Esophagus muscularis mucosa (tissue), 4 donors: ENCODE measurements around the gene ZPR1. TPM values are rescaled to one million over a fixed set of nuclear protein-coding genes. Genes with fewer than 3 reads are reported as not detected.

Experiments
- DNase-seq: peaks from one replicate; pipeline ENCODE4 v3.0.0-alpha.2; 2017; ENCODE audit errors: extremely low spot score
- H3K27ac ChIP-seq, 4 donors: fragments of 200-600 bp; sonication (generic); replicated peaks in 1 of 4; 1 replicate in 3 of 4; 2 replicates in 1 of 4; pipeline ENCODE4 v1.5.1; 2016 to 2019; ENCODE audit warnings: mild to moderate bottlenecking in 1 of 4
- H3K27me3 ChIP-seq, 4 donors: fragments of 200-600 bp; sonication (generic); one replicate each; pipeline versions ENCODE4 v1.5.1 to v1.6.0; 2016 to 2019
- H3K36me3 ChIP-seq, 4 donors: fragments of 200-600 bp; sonication (generic); one replicate each; pipeline ENCODE4 v1.5.1; 2016 to 2019
- H3K4me1 ChIP-seq, 4 donors: fragments of 200-600 bp; sonication (generic); one replicate each; pipeline ENCODE4 v1.5.1; 2016 to 2019
- H3K4me3 ChIP-seq, 4 donors: fragments of 200-600 bp; sonication (generic); 1 replicate in 2 of 4; 2 replicates in 2 of 4; pipeline ENCODE4 v1.5.1; 2016 to 2019; ENCODE audit warnings: mild to moderate bottlenecking in 4 of 4, moderate library complexity in 1 of 4
- H3K9me3 ChIP-seq, 4 donors: fragments of 200-600 bp; sonication (generic); 1 replicate in 3 of 4; 2 replicates in 1 of 4; pipeline ENCODE4 v1.5.1; 2016 to 2019
- CTCF ChIP-seq, 3 experiments: fragments of 200-600 bp in 2 of 3; fragments of 450-650 bp in 1 of 3; sonication (generic) in 2 of 3; IDR thresholded peaks; one replicate each; pipeline ENCODE4 v1.5.1; 2017 to 2019; ENCODE audit warnings: antibody characterized with exemption in 3 of 3, mild to moderate bottlenecking in 2 of 3, moderate library complexity in 1 of 3
- EP300 ChIP-seq: sonication (generic); formaldehyde crosslinking; IDR thresholded peaks from one replicate; pipeline ENCODE4 v1.6.1; 2017; ENCODE audit warnings: antibody characterized with exemption
- POLR2A ChIP-seq: fragments of 450-650 bp; IDR thresholded peaks from one replicate; pipeline ENCODE4 v1.6.1; 2017; ENCODE audit warnings: antibody characterized with exemption, moderate library complexity, mild to moderate bottlenecking, low read depth
- POLR2AphosphoS5 ChIP-seq, 2 donors: sonication (generic); formaldehyde crosslinking; IDR thresholded peaks; one replicate each; pipeline ENCODE4 v1.6.1; 2017; ENCODE audit warnings: antibody characterized with exemption in 2 of 2
- WGBS: methylation state at CpG from one replicate; pipeline ENCODE4 v1.1.5; 2018; 5-methylcytosine and 5-hydroxymethylcytosine counted together
- intact Hi-C: fragments of 100-400 bp; cut with DNase I; formaldehyde crosslinking; loops from one replicate; pipeline ENCODE4 v1.15.1; 2023
- total RNA-seq, 4 donors: library from RNA; depleted of rRNA; stranded (reverse); fragments of >200 nt; gene quantifications; one replicate each; pipeline versions ENCODE4 v1.1.0 to v1.2.1, GENCODE V29; 2016

The ZPR1 gene
- total RNA-seq, 4 donors from 2014 or later = 18.3 to 46.4 (median 34.7) TPM

- Histone ChIP-seq H3K27ac (no peak overlapping the region), H3K4me3 (no peak overlapping the region), H3K9me3 (no peaks in the 10 kb centered on the region), H3K27me3 (peaks cover 0 to 49% (median 0%) of the 10 kb centered on the region in 4 donors), H3K36me3 (no peaks in the 10 kb centered on the region), H3K4me1 (peaks cover 2 to 8% (median 5%) of the 10 kb centered on the region in 4 donors)
- intact Hi-C loops = no loop called here
- DNase-seq = no peak
- TF ChIP-seq EP300 = no peak
- TF ChIP-seq POLR2AphosphoS5 (IDR thresholded peaks at IDR 0.05) = no peak
- TF ChIP-seq POLR2A = no peak
- TF ChIP-seq CTCF (IDR thresholded peaks at IDR 0.05) = no peak
- 75% methylated on average over 19 of the region's 19 CpGs for WGBS
These were observed 62.2 kb downstream of the ZPR1 start for GRCh38 chr11:116725434-116726221.

GRCh38 chr11:116724813-116725212, 63.0 kb downstream of the ZPR1 start:
- 84% methylated on average over 6 of the region's 6 CpGs for WGBS
- H3K27ac ChIP-seq = no peak overlapping the region
- H3K27me3 ChIP-seq = peaks cover 0 to 43% (median 0%) of the 10 kb centered on the region in 4 donors
- no peaks in the 10 kb centered on the region for H3K36me3 ChIP-seq
- H3K4me1 ChIP-seq = no peaks in the 10 kb centered on the region
- no peak for DNase-seq
- no peak for TF ChIP-seq POLR2A
- TF ChIP-seq CTCF (IDR thresholded peaks at IDR 0.05) = no peak
- no peak for TF ChIP-seq EP300
- TF ChIP-seq POLR2AphosphoS5 (IDR thresholded peaks at IDR 0.05) = no peak
- intact Hi-C loops = no loop called here
- H3K9me3 ChIP-seq = no peaks in the 10 kb centered on the region
- H3K4me3 ChIP-seq = no peak overlapping the region

Other genes starting within 250 kb of the ZPR1 start
- 10 to 100 TPM; 10.8 to 17.1 (median 12.5) TPM for gene BUD13, start 15.0 kb downstream of the ZPR1 start, total RNA-seq
- not detected for gene APOA5, start 3.9 kb upstream of the ZPR1 start, total RNA-seq
- gene APOA4, start 35.3 kb upstream of the ZPR1 start, total RNA-seq = under 1 TPM in 2 of 4 donors, not detected in 2; 0.26 to 0.40 TPM
- not detected for gene APOC3, start 41.9 kb upstream of the ZPR1 start, total RNA-seq
- gene APOA1, start 49.6 kb upstream of the ZPR1 start, total RNA-seq = 1 to 10 TPM in 1 of 4 donors, under 1 TPM in 1, not detected in 2; 0.50 to 1.4 TPM